ENCODE results near the gene CLDN17. TPM values are rescaled to one million over a fixed set of nuclear protein-coding genes. Genes with fewer than 3 reads are reported as not detected.

Gene CLDN17
- total RNA-seq, 1 experiment from 2014 or later, result not detected

DNA sequence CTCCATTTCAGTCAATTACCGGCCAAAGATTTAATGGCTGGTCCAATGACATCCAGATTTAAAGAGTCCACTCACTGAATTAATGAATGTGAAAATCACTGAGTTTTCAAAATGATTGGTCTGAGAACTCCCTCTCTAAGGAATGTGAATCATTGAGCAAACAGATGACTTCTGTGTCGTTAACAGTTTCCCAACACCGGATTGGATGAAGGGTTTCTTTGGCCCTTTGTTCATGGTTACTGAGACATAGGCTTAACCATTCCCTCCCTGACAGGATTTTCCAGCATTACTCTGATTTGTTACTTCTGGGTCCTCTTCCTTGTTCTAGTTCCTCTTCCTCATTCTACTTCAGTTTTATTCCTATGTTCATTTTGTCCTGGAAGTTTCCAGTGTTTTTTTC lies 1.5 kb upstream of the CLDN17 start:
- H4K5ac ChIP-seq (ENCODE audit: insufficient read length, low read depth, low read length), result no peak overlapping the region
- H4K8ac ChIP-seq (replicated peaks; ENCODE audit: insufficient read length, low read depth, low read length), result no peak overlapping the region
- H3K27me3 Mint-ChIP-seq (ENCODE audit: low read depth), result no peaks in the 10 kb centered on the region; the same call in 1 of the 2 replicates
- H2AFZ ChIP-seq (ENCODE audit: low read length), result no peak overlapping the region
- no peak overlapping the region for H3K4ac ChIP-seq (ENCODE audit: low read depth, low read length)
- H3K23me2 ChIP-seq (ENCODE audit: insufficient read length, low read depth, low read length, poor library complexity, severe bottlenecking), result no peaks in the 10 kb centered on the region
- H4K20me1 ChIP-seq (ENCODE audit: control insufficient read depth, insufficient read depth, insufficient read length), result no peaks in the 10 kb centered on the region
- H2BK20ac ChIP-seq (ENCODE audit: low read depth, low read length, poor library complexity, severe bottlenecking), result no peak overlapping the region
- H3K9me3 ChIP-seq (ENCODE audit: control insufficient read depth, low read depth, low read length), result no peaks in the 10 kb centered on the region
- H3K9ac ChIP-seq (ENCODE audit: extremely low read depth, insufficient read length, low read length), result no peak overlapping the region
- no peaks in the 10 kb centered on the region for H3K9me3 Mint-ChIP-seq
- H2BK120ac ChIP-seq (ENCODE audit: low read depth, low read length, poor library complexity, severe bottlenecking), result no peak overlapping the region
- H2BK5ac ChIP-seq (ENCODE audit: insufficient read length, low read length), result no peak overlapping the region
- DNase-seq, result no peak
- no CpG with 5 or more reads among the region's 3 CpGs for WGBS (ENCODE audit: extremely low coverage, insufficient read length, low lambda C conversion rate)
- no peak overlapping the region for H4K91ac ChIP-seq (ENCODE audit: insufficient read length, low read depth, low read length)
- H3K79me1 ChIP-seq (ENCODE audit: insufficient read depth, low read depth, low read length, poor library complexity, severe bottlenecking), result no peaks in the 10 kb centered on the region
- no peak overlapping the region for H3K23ac ChIP-seq (ENCODE audit: insufficient read length, low read depth, low read length)
- no peak overlapping the region for H3K27ac Mint-ChIP-seq
- H3K56ac ChIP-seq (ENCODE audit: insufficient read length, low read depth, low read length), result no peak overlapping the region
- TF ChIP-seq, protein P1, sequence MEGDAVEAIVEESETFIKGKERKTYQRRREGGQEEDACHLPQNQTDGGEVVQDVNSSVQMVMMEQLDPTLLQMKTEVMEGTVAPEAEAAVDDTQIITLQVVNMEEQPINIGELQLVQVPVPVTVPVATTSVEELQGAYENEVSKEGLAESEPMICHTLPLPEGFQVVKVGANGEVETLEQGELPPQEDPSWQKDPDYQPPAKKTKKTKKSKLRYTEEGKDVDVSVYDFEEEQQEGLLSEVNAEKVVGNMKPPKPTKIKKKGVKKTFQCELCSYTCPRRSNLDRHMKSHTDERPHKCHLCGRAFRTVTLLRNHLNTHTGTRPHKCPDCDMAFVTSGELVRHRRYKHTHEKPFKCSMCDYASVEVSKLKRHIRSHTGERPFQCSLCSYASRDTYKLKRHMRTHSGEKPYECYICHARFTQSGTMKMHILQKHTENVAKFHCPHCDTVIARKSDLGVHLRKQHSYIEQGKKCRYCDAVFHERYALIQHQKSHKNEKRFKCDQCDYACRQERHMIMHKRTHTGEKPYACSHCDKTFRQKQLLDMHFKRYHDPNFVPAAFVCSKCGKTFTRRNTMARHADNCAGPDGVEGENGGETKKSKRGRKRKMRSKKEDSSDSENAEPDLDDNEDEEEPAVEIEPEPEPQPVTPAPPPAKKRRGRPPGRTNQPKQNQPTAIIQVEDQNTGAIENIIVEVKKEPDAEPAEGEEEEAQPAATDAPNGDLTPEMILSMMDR (conservative IDR thresholded peaks at IDR 0.05), result no peak
- H3K79me2 ChIP-seq (ENCODE audit: insufficient read depth, low read length), result no peaks in the 10 kb centered on the region
- H3K27ac ChIP-seq (ENCODE audit: insufficient read length, low read depth, low read length), result no peak overlapping the region
- H3K14ac ChIP-seq (ENCODE audit: insufficient read depth, low read length), result no peak overlapping the region
- no peak overlapping the region for H2AK5ac ChIP-seq (ENCODE audit: insufficient read length, low read length)
- no peaks in the 10 kb centered on the region for H3K36me3 Mint-ChIP-seq (ENCODE audit: insufficient read depth in 1 of 3, low read depth in 3 of 3)
- no peak overlapping the region for H3K4me2 ChIP-seq (ENCODE audit: insufficient read depth, insufficient read length, low read length)
- H2BK12ac ChIP-seq (ENCODE audit: insufficient read length, low read depth, low read length), result no peak overlapping the region
- H3K27me3 ChIP-seq (ENCODE audit: insufficient read depth, low read length), result no peaks in the 10 kb centered on the region
- H3K4me1 ChIP-seq (ENCODE audit: insufficient read depth, low read length), result no peaks in the 10 kb centered on the region
- H2BK15ac ChIP-seq (ENCODE audit: low read depth, low read length), result no peak overlapping the region
- no peak overlapping the region for H3T11ph ChIP-seq (ENCODE audit: low read length)
- no peak overlapping the region for H3K4me3 Mint-ChIP-seq
- peaks cover 2 to 5% of the 10 kb centered on the region in 2 experiments for H3K4me1 Mint-ChIP-seq
- H3K18ac ChIP-seq (ENCODE audit: insufficient read length, low read depth, low read length), result no peak overlapping the region

Data from H9 (cell line).